CD4-positive, alpha-beta memory T cell (primary cell): ENCODE results near the gene DNAJB7. TPM values are rescaled to one million over a fixed set of nuclear protein-coding genes. Genes with fewer than 3 reads are reported as not detected.
"Not testable (repeated sequence)": the region's sequence is repeated elsewhere in the genome, so short reads cannot be mapped to it uniquely, and the experiment has no call there.

Source experiments
- CTCF ChIA-PET: fragments of 350-600 bp; sonication (Branson Sonifier 250); formaldehyde crosslinking; loops from one replicate; lab custom pipeline; 2021; ENCODE audit warnings: inconsistent platforms; ENCODE audit not compliant: partially characterized antibody; lab: Charles Lee
- POLR2A ChIA-PET: fragments of 350-600 bp; sonication (Branson Sonifier 250); formaldehyde crosslinking; loops from one replicate; lab custom pipeline; 2021; ENCODE audit not compliant: partially characterized antibody; lab: Charles Lee
- DNase-seq, 5 donors: peaks; one replicate each; pipeline versions ENCODE4 v3.0.0 to v3.0.0-alpha.2; 2020 to 2022; ENCODE audit warnings: mixed read lengths in 1 of 5
- H3K27ac ChIP-seq: one replicate; pipeline ENCODE4 v1.7.0; 2013; ENCODE audit warnings: low read depth, low read length
- H3K27me3 ChIP-seq: 2 replicates; pipeline ENCODE4 v1.7.0; 2013; ENCODE audit warnings: mild to moderate bottlenecking, low read length, moderate library complexity; ENCODE audit not compliant: insufficient read depth
- H3K36me3 ChIP-seq: 2 replicates; pipeline ENCODE4 v1.7.0; 2013; ENCODE audit warnings: mild to moderate bottlenecking, low read length, moderate library complexity; ENCODE audit not compliant: insufficient read depth
- H3K4me1 ChIP-seq: 2 replicates; pipeline ENCODE4 v1.7.0; 2013; ENCODE audit warnings: mild to moderate bottlenecking, low read length, moderate library complexity; ENCODE audit not compliant: insufficient read depth
- H3K4me3 ChIP-seq, 2 donors: one replicate each; pipeline ENCODE4 v1.7.0; 2013; ENCODE audit warnings: low read length in 2 of 2, mild to moderate bottlenecking in 1 of 2
- H3K9me3 ChIP-seq, 2 donors: one replicate each; pipeline ENCODE4 v1.7.0; 2013; ENCODE audit warnings: low read length in 2 of 2, control low read depth in 1 of 2; ENCODE audit not compliant: control insufficient read depth in 1 of 2
- H3K27ac Mint-ChIP-seq, 7 donors: one replicate each; pipeline ENCODE4 v1.8.0; 2020 to 2021; ENCODE audit warnings: mixed read lengths in 7 of 7, mild to moderate bottlenecking in 6 of 7, inconsistent platforms in 3 of 7, moderate library complexity in 3 of 7
- H3K27me3 Mint-ChIP-seq, 2 donors: one replicate each; pipeline ENCODE4 v1.8.0; 2020 to 2021; ENCODE audit warnings: mixed read lengths in 2 of 2
- H3K36me3 Mint-ChIP-seq, 2 donors: one replicate each; pipeline ENCODE4 v1.8.0; 2020 to 2021; ENCODE audit warnings: mixed read lengths in 2 of 2, inconsistent platforms in 1 of 2, mild to moderate bottlenecking in 1 of 2
- H3K4me1 Mint-ChIP-seq, 4 donors: one replicate each; pipeline ENCODE4 v1.8.0; 2020 to 2021; ENCODE audit warnings: mixed read lengths in 4 of 4, mild to moderate bottlenecking in 1 of 4
- H3K4me3 Mint-ChIP-seq, 8 donors: one replicate each; pipeline ENCODE4 v1.8.0; 2020 to 2021; ENCODE audit warnings: mixed read lengths in 8 of 8, mild to moderate bottlenecking in 7 of 8, moderate library complexity in 6 of 8, inconsistent platforms in 3 of 8
- H3K9me3 Mint-ChIP-seq, 8 donors: one replicate each; pipeline ENCODE4 v1.8.0; 2020 to 2021; ENCODE audit warnings: mixed read lengths in 8 of 8, mild to moderate bottlenecking in 5 of 8, inconsistent platforms in 3 of 8, moderate library complexity in 1 of 8
- intact Hi-C: fragments of 100-400 bp; cut with micrococcal nuclease; formaldehyde crosslinking; loops from one replicate; pipeline ENCODE4 v1.15.1; 2023
- polyA plus RNA-seq, 2 donors: library from polyadenylated mRNA; unstranded; fragments of 300-500 nt; fragmentation: Illumina TruSeq; gene quantifications; one replicate each; pipeline ENCODE4 v1.2.3, GENCODE V29; 2021
- total RNA-seq, 2 experiments: library from RNA; stranded (reverse); gene quantifications; one replicate each; pipeline ENCODE4 v1.2.3, GENCODE V29; 2021

Gene DNAJB7
- total and polyA plus RNA-seq, 4 experiments from 2014 or later, result not detected

GRCh38 chr22:40826984-40827741 lies 34.8 kb downstream of the DNAJB7 start:
- Histone ChIP-seq H3K4me1 (no peaks in the 10 kb centered on the region), H3K36me3 (peaks cover 44% of the 10 kb centered on the region), H3K27me3 (no peaks in the 10 kb centered on the region), H3K9me3 (no peaks in the 10 kb centered on the region), H3K27ac (no peak overlapping the region), H3K4me3 (no peak overlapping the region)
- POLR2A ChIA-PET, result no interaction called here
- no peak overlapping the region for H3K27ac Mint-ChIP-seq
- H3K4me3 Mint-ChIP-seq, result no peak overlapping the region
- no peaks in the 10 kb centered on the region for H3K27me3 Mint-ChIP-seq
- H3K9me3 Mint-ChIP-seq, result no peaks in the 10 kb centered on the region
- intact Hi-C loops, result no loop called here
- no peak for DNase-seq
- H3K36me3 Mint-ChIP-seq, result peaks cover 31 to 56% of the 10 kb centered on the region in 2 donors
- H3K4me1 Mint-ChIP-seq, result no peaks in the 10 kb centered on the region
- CTCF ChIA-PET, result no interaction called here

- intact Hi-C loops, CTCF ChIA-PET, H3K4me3 Mint-ChIP-seq, H3K4me1 ChIP-seq, DNase-seq, H3K27ac ChIP-seq, H3K9me3 ChIP-seq, H3K4me3 ChIP-seq, H3K27ac Mint-ChIP-seq, POLR2A ChIA-PET, H3K9me3 Mint-ChIP-seq, H3K27me3 Mint-ChIP-seq, H3K4me1 Mint-ChIP-seq, H3K27me3 ChIP-seq: not testable (repeated sequence)
- peaks cover 29 to 52% of the 10 kb centered on the region in 2 donors for H3K36me3 Mint-ChIP-seq
- peaks cover 35% of the 10 kb centered on the region for H3K36me3 ChIP-seq
Measured at GRCh38 chr22:40826292-40826691, 35.6 kb downstream of the DNAJB7 start.

- Histone ChIP-seq H3K9me3 (no peaks in the 10 kb centered on the region), H3K4me3 (no peak overlapping the region), H3K27me3 (no peaks in the 10 kb centered on the region), H3K27ac (no peak overlapping the region), H3K36me3 (peaks cover 8% of the 10 kb centered on the region), H3K4me1 (peaks cover 11% of the 10 kb centered on the region)
- no peak for DNase-seq
- H3K27me3 Mint-ChIP-seq, result no peaks in the 10 kb centered on the region
- intact Hi-C loops, result no loop called here
- H3K9me3 Mint-ChIP-seq, result no peaks in the 10 kb centered on the region
- peaks cover 10 to 31% of the 10 kb centered on the region in 2 donors for H3K36me3 Mint-ChIP-seq
- no peak overlapping the region for H3K27ac Mint-ChIP-seq
- CTCF ChIA-PET, result interaction anchor here (1.6 kb wide), 1 partner anchor 33 kb away, joined by 3 read pairs; the partner anchor contains the start of genes ST13 and XPNPEP3
- POLR2A ChIA-PET, result no interaction called here
- no peak overlapping the region for H3K4me3 Mint-ChIP-seq
- H3K4me1 Mint-ChIP-seq, result peaks cover 7 to 18% (median 11%) of the 10 kb centered on the region in 4 donors
Measured at GRCh38 chr22:40823426-40823825, 38.5 kb downstream of the DNAJB7 start.

- Histone ChIP-seq H3K27me3 (no peaks in the 10 kb centered on the region), H3K4me1 (peaks cover 27% of the 10 kb centered on the region), H3K9me3 (no peaks in the 10 kb centered on the region), H3K4me3 (peak overlapping the region; percentile 90 to 92), H3K36me3 (no peaks in the 10 kb centered on the region), H3K27ac (peak overlapping the region; percentile 81)
- Mint-ChIP-seq H3K9me3 (no peaks in the 10 kb centered on the region), H3K36me3 (peaks cover 0 to 6% of the 10 kb centered on the region in 2 donors), H3K27ac (peak overlapping the region; percentile 61 to 95 (median 82)), H3K4me3 (peak overlapping the region; percentile 84 to 99 (median 96)), H3K4me1 (peaks cover 26 to 41% (median 32%) of the 10 kb centered on the region in 4 donors), H3K27me3 (no peaks in the 10 kb centered on the region)
- ChIA-PET POLR2A (interaction anchor here (0.6 to 3.0 kb wide), 3 partner anchors 38 to 323 kb away, joined by 3 to 28 read pairs (median 6); partner anchors contain the start of genes ST13 and XPNPEP3), CTCF (interaction anchor here (1.6 to 3.8 kb wide), 2 partner anchors 80 to 137 kb away, joined by 5 to 20 read pairs; no protein-coding TSS in a partner anchor)
- intact Hi-C loops, result loop anchor here (1.0 to 5.0 kb wide), 6 partner anchors 37 to 272 kb away; partner anchors contain the start of genes MRTFA, RBX1 and ST13
- no peak for DNase-seq
Measured at GRCh38 chr22:40819599-40820140, 42.2 kb downstream of the DNAJB7 start.

GRCh38 chr22:40818747-40819598 lies 42.9 kb downstream of the DNAJB7 start, which contains the start of gene SLC25A17:
Gene SLC25A17 (minus strand): TSS chr22:40819346. CDS start chr22:40819248, 98 bp downstream.
- Histone ChIP-seq H3K9me3 (no peaks in the 10 kb centered on the region), H3K27ac (peak within 1 kb of the TSS; percentile 81), H3K4me1 (peaks cover 27% of the 10 kb centered on the region), H3K4me3 (peak within 1 kb of the TSS; percentile 92 to 95), H3K36me3 (no peaks in the 10 kb centered on the region), H3K27me3 (no peaks in the 10 kb centered on the region)
- Mint-ChIP-seq H3K27me3 (no peaks in the 10 kb centered on the region), H3K36me3 (peaks cover 6 to 10% of the 10 kb centered on the region in 2 donors), H3K9me3 (no peaks in the 10 kb centered on the region), H3K4me1 (peaks cover 29 to 46% (median 36%) of the 10 kb centered on the region in 4 donors), H3K4me3 (peak within 1 kb of the TSS; percentile 92 to 99 (median 97)), H3K27ac (peak within 1 kb of the TSS; percentile 82 to 98 (median 95))
- intact Hi-C loops, result loop anchor here (1.0 to 5.0 kb wide), 6 partner anchors 37 to 272 kb away; partner anchors contain the start of genes MRTFA, RBX1 and ST13
- ChIA-PET CTCF (interaction anchor here (0.7 to 3.8 kb wide), 6 partner anchors 9 to 136 kb away, joined by 3 to 20 read pairs (median 4); partner anchors contain the start of gene XPNPEP3), POLR2A (interaction anchor here (0.6 to 3.0 kb wide), 4 partner anchors 38 to 467 kb away, joined by 3 to 28 read pairs (median 4); partner anchors contain the start of genes RANGAP1, ST13 and XPNPEP3)
- peak; percentile 81 to 84 (median 82) for DNase-seq

- H3K27me3 Mint-ChIP-seq, result no peaks in the 10 kb centered on the region
- H3K4me3 Mint-ChIP-seq, result peak overlapping the region; percentile 92 to 99 (median 97)
- ChIA-PET POLR2A (interaction anchor here (0.8 to 3.0 kb wide), 4 partner anchors 39 to 468 kb away, joined by 3 to 28 read pairs (median 4); partner anchors contain the start of genes RANGAP1, ST13 and XPNPEP3), CTCF (interaction anchor here (0.7 to 3.8 kb wide), 6 partner anchors 8 to 135 kb away, joined by 3 to 20 read pairs (median 4); partner anchors contain the start of gene XPNPEP3)
- H3K36me3 Mint-ChIP-seq, result peaks cover 6 to 9% of the 10 kb centered on the region in 2 donors
- DNase-seq, result peak in 4 of 5 donors; percentile 13 to 54 (median 24)
- H3K9me3 Mint-ChIP-seq, result no peaks in the 10 kb centered on the region
- H3K9me3 ChIP-seq, result no peaks in the 10 kb centered on the region
- no peaks in the 10 kb centered on the region for H3K36me3 ChIP-seq
- H3K4me3 ChIP-seq, result peak overlapping the region; percentile 92 to 95
- intact Hi-C loops, result loop anchor here (2.0 to 5.0 kb wide), 3 partner anchors 79 to 181 kb away; partner anchors contain the start of genes MRTFA and RBX1
- H3K27ac ChIP-seq, result peak overlapping the region; percentile 81
- peaks cover 31 to 48% (median 38%) of the 10 kb centered on the region in 4 donors for H3K4me1 Mint-ChIP-seq
- H3K27me3 ChIP-seq, result no peaks in the 10 kb centered on the region
- H3K27ac Mint-ChIP-seq, result peak overlapping the region; percentile 82 to 98 (median 95)
- H3K4me1 ChIP-seq, result peaks cover 27% of the 10 kb centered on the region
Measured at GRCh38 chr22:40818192-40818746, 43.6 kb downstream of the DNAJB7 start.
